Progenitor cell of endocrine pancreas (in vitro differentiated cells): ENCODE data around the gene ADRB1. TPM values are rescaled to one million over a fixed set of nuclear protein-coding genes. Genes with fewer than 3 reads are reported as not detected.
A peak's percentile ranks its signal among the peaks of the same experiment; 100 is the strongest.

Experiments used
- DNase-seq: peaks from one replicate; pipeline ENCODE4 v3.0.0; 2021; ENCODE audit warnings: low spot score; ENCODE audit not compliant: unreplicated experiment
- H3K27ac Mint-ChIP-seq: 2 replicates; pipeline ENCODE4 v1.8.0; 2021; ENCODE audit warnings: mild to moderate bottlenecking, moderate library complexity, mixed read lengths
- H3K27me3 Mint-ChIP-seq: 2 replicates; pipeline ENCODE4 v1.8.0; 2021; ENCODE audit warnings: mixed read lengths
- H3K36me3 Mint-ChIP-seq: 2 replicates; pipeline ENCODE4 v1.8.0; 2022; ENCODE audit warnings: mixed read lengths; ENCODE audit not compliant: insufficient read depth
- H3K4me1 Mint-ChIP-seq: 2 replicates; pipeline ENCODE4 v1.8.0; 2021; ENCODE audit warnings: low read depth, mixed read lengths
- H3K4me3 Mint-ChIP-seq: 2 replicates; pipeline ENCODE4 v1.8.0; 2021; ENCODE audit warnings: low read depth, mild to moderate bottlenecking, moderate library complexity, mixed read lengths
- H3K9me3 Mint-ChIP-seq: 2 replicates; pipeline ENCODE4 v1.8.0; 2021; ENCODE audit warnings: low read depth, mixed read lengths
- total RNA-seq: library from RNA; stranded (reverse); gene quantifications from 2 replicates; pipeline ENCODE4 v1.2.1, GENCODE V29; 2021
- TF ChIP-seq, protein P1 (sequence below): fragments of 200-600 bp; sonication (generic); IDR thresholded peaks from one replicate; pipeline ENCODE4 v1.5.0; 2021; ENCODE audit warnings: antibody characterized with exemption, mild to moderate bottlenecking; ENCODE audit not compliant: unreplicated experiment

Gene ADRB1
- total RNA-seq, 1 donor from 2014 or later, result not detected

DNA sequence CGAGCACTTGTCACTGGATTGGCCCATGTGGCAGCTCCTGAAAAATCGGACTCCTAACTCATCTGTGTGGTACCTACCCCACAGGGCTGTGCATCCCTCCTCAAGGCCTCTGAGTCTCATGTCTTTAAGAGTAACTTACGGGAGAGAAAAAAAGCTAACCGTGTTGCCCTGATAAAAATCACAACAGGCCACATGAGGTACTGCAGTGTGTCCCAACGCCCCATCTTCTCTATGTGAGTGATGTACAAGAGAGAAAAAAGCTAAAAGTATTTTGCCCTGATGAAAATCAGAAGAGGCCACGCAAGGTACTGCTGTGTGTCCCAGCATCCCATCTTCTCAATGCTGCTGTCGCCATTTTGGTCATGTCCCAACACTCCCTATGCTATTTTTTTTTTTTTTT, 41.2 kb upstream of the ADRB1 start:
- no peak overlapping the region for H3K27ac Mint-ChIP-seq
- no peaks in the 10 kb centered on the region for H3K9me3 Mint-ChIP-seq
- no peaks in the 10 kb centered on the region for H3K36me3 Mint-ChIP-seq
- DNase-seq, result no peak
- no peak overlapping the region for H3K4me3 Mint-ChIP-seq
- no peaks in the 10 kb centered on the region for H3K4me1 Mint-ChIP-seq
- TF ChIP-seq, protein P1, sequence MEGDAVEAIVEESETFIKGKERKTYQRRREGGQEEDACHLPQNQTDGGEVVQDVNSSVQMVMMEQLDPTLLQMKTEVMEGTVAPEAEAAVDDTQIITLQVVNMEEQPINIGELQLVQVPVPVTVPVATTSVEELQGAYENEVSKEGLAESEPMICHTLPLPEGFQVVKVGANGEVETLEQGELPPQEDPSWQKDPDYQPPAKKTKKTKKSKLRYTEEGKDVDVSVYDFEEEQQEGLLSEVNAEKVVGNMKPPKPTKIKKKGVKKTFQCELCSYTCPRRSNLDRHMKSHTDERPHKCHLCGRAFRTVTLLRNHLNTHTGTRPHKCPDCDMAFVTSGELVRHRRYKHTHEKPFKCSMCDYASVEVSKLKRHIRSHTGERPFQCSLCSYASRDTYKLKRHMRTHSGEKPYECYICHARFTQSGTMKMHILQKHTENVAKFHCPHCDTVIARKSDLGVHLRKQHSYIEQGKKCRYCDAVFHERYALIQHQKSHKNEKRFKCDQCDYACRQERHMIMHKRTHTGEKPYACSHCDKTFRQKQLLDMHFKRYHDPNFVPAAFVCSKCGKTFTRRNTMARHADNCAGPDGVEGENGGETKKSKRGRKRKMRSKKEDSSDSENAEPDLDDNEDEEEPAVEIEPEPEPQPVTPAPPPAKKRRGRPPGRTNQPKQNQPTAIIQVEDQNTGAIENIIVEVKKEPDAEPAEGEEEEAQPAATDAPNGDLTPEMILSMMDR, result peak; percentile 17
- H3K27me3 Mint-ChIP-seq, result peaks cover 23% of the 10 kb centered on the region

DNA sequence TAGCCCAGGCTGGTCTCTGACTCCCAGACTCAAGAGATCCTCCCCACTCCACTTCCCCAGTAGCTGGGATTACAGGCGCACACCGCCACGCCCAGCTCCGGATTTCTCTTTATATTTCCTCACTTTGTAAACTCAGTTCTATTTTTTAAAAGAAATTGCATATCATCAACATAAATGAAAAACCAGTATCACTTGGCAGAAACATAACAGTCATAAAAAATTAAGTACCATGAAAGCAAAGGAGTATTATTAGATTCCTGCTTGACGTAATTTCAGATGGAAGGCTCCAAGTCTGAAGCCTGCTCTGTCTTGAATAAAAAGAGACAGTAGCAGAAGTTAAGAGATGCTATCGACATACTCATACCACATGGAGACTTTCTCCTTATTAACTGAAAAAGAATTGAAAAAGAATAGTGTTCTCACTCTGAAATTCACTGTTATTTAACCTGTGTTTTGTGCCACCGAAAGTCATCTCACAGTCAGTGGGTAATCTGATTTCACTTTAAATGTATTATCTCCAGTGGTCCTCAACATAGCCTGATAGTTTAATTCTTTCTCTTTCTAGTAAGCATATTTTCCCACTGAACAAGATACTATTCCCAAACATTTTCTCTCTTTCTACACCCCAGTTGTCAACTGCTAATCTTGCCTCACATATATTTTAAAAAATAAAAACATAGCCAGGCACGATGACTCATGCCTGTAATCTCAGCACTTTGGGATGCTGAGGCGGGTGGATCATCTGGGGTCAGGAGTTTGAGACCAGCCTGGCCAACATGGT, 40.3 kb upstream of the ADRB1 start:
- no peaks in the 10 kb centered on the region for H3K36me3 Mint-ChIP-seq
- TF ChIP-seq, protein P1, result no peak
- H3K27me3 Mint-ChIP-seq, result peaks cover 23% of the 10 kb centered on the region
- H3K4me3 Mint-ChIP-seq, result no peak overlapping the region
- no peak overlapping the region for H3K27ac Mint-ChIP-seq
- no peaks in the 10 kb centered on the region for H3K9me3 Mint-ChIP-seq
- DNase-seq, result no peak
- no peaks in the 10 kb centered on the region for H3K4me1 Mint-ChIP-seq

DNA sequence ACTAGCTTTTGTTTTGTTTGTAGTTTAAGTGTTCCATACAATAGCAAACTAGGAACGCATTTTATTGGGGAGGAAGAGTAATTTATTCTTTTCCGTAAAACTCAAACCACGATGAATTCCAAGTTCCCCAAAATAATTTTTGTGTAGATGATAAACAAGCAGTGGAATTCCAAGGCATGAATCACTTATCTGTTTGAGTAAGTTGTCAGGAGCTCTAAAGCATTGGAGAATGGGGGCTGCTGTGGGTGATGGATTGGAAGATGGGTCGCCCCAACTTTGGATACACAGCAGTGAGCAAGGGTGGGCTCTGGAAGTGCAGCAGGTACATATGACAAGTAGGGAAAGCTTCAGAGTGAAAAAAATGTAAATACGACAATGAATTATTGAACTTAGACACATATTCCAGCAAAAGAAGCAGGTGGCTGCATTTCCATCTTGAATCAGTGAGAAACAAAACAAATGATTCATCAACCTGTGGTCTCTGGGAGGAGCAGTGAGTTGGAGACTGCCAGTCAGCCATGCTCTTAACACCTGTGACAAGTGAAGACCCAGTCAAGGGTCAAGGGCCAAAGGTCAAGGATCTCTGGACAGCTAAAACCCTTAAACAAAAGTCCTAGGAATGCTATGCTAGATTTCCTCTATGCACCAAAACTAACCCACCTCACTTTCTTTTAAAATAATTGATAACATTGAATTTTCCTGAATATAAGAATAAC, 34.2 kb upstream of the ADRB1 start:
- TF ChIP-seq, protein P1, result no peak
- Mint-ChIP-seq H3K27ac (no peak overlapping the region), H3K27me3 (peaks cover 12% of the 10 kb centered on the region), H3K9me3 (no peaks in the 10 kb centered on the region), H3K36me3 (no peaks in the 10 kb centered on the region), H3K4me3 (no peak overlapping the region), H3K4me1 (no peaks in the 10 kb centered on the region)
- no peak for DNase-seq

DNA sequence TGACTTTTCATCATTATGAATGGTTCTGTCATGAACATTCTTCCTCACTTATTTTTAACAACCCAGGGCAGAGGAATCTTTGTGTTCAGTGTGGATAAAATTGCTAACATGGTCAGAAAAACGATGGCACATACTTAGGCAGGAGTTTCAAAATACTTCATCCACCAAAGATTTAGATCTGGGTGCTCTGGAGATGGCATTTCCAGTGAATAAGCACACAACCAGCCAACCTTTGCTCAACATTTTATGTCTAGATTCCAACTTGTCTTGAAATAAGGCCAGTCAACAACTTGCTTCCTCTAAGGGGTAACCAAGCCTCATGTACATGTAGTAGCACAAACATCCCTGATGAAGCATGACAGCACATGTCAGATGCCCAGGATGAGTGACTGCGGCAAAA, 33.4 kb upstream of the ADRB1 start:
- no peak overlapping the region for H3K27ac Mint-ChIP-seq
- no peaks in the 10 kb centered on the region for H3K36me3 Mint-ChIP-seq
- peaks cover 3% of the 10 kb centered on the region for H3K27me3 Mint-ChIP-seq
- TF ChIP-seq, protein P1, result no peak
- no peaks in the 10 kb centered on the region for H3K4me1 Mint-ChIP-seq
- H3K4me3 Mint-ChIP-seq, result no peak overlapping the region
- peaks cover 1% of the 10 kb centered on the region for H3K9me3 Mint-ChIP-seq
- DNase-seq, result no peak

DNA sequence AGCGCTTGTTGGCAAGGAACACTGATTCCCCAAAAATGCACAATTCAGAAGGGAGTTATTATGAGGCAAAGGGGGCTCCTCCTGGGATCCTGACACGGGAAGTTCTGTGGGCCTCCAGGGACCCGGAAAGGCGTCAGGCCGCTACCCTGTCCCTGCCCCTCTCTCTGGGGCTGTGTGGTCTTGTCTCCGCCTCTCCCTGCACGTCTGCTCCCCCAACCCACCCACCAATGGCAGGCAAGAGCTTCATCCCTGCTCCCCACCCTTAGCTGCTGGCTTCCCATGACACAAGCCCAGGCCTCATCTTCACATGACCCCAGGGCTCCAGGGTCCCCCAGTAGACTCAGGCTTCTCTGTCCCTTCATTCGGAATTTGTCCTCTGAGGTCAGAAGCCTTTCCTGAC, 31.0 kb upstream of the ADRB1 start:
- Mint-ChIP-seq H3K27me3 (peaks cover 3% of the 10 kb centered on the region), H3K36me3 (no peaks in the 10 kb centered on the region), H3K27ac (no peak overlapping the region), H3K9me3 (peaks cover 8% of the 10 kb centered on the region), H3K4me3 (no peak overlapping the region), H3K4me1 (no peaks in the 10 kb centered on the region)
- TF ChIP-seq, protein P1, result no peak
- DNase-seq, result no peak
